Small intestine (tissue), 7 donors: ENCODE measurements around the gene SPTBN4. TPM values are rescaled to one million over a fixed set of nuclear protein-coding genes. Genes with fewer than 3 reads are reported as not detected.
A peak's percentile ranks its signal among the peaks of the same experiment; 100 is the strongest.

Experiments
- DNase-seq, 2 donors: peaks; one replicate each; pipeline versions ENCODE4 v3.0.0 to v3.0.0-alpha.2; 2013
- FAIRE-seq: peaks from 2 replicates; lab custom pipeline; 2012; peaks lifted over from hg19 to GRCh38; lab: Jason Lieb, UNC
- H3K27ac ChIP-seq, 3 donors: one replicate each; pipeline ENCODE4 v1.5.1; 2013; ENCODE audit warnings: low read length in 2 of 3, mild to moderate bottlenecking in 2 of 3, control low read depth in 1 of 3, inconsistent platforms in 1 of 3, low read depth in 1 of 3, moderate library complexity in 1 of 3
- H3K27me3 ChIP-seq, 3 donors: one replicate each; pipeline ENCODE4 v1.6.1; 2013; ENCODE audit warnings: low read length in 3 of 3, inconsistent platforms in 1 of 3; ENCODE audit not compliant: control insufficient read depth in 3 of 3, insufficient read depth in 3 of 3
- H3K36me3 ChIP-seq, 3 donors: one replicate each; pipeline ENCODE4 v1.6.1; 2013; ENCODE audit warnings: low read length in 3 of 3, inconsistent platforms in 1 of 3, low read depth in 1 of 3, mild to moderate bottlenecking in 1 of 3, moderate library complexity in 1 of 3; ENCODE audit not compliant: control insufficient read depth in 3 of 3, insufficient read depth in 2 of 3
- H3K4me1 ChIP-seq, 3 donors: one replicate each; pipeline ENCODE4 v1.6.1; 2013; ENCODE audit warnings: low read length in 2 of 3, inconsistent platforms in 1 of 3, low read depth in 1 of 3, mild to moderate bottlenecking in 1 of 3, moderate library complexity in 1 of 3; ENCODE audit not compliant: control insufficient read depth in 3 of 3, insufficient read depth in 2 of 3
- H3K4me3 ChIP-seq, 3 donors: one replicate each; pipeline ENCODE4 v1.5.1; 2013; ENCODE audit warnings: low read length in 3 of 3, control low read depth in 1 of 3, inconsistent platforms in 1 of 3, low read depth in 1 of 3, mild to moderate bottlenecking in 1 of 3, moderate library complexity in 1 of 3
- H3K9me3 ChIP-seq, 2 donors: one replicate each; pipeline ENCODE4 v1.6.1; 2013; ENCODE audit warnings: low read depth in 1 of 2, low read length in 1 of 2; ENCODE audit not compliant: control insufficient read depth in 2 of 2, insufficient read depth in 1 of 2
- WGBS, 3 donors: extraction: QIAGEN DNeasy Blood & Tissue Kit; methylation state at CpG; one replicate each; pipeline ENCODE4 v1.1.7; 2013; 5-methylcytosine and 5-hydroxymethylcytosine counted together
- polyA plus RNA-seq, 4 donors: library from polyadenylated mRNA; stranded (reverse) in 3 of 4; unstranded in 1 of 4; fragments of 200-250 nt in 3 of 4; fragments of 120-200 nt in 1 of 4; gene quantifications; one replicate each; pipeline versions ENCODE4 v1.2.1 to v1.2.3, GENCODE V29; 2013
- donor health status: healthy with polysubstance abuse.
- donor health status: control.
- donor health status: control.
- donor health status: Bipolar disorder and iron deficiency.
- donor health status: healthy.

SPTBN4 gene
- polyA plus RNA-seq, 4 donors, result 1.1 to 2.0 (median 1.8) TPM; not detected in 1

GRCh38 chr19:40604647-40605215, 137.9 kb downstream of the SPTBN4 start:
- WGBS, 3 donors, result 18 to 26% (median 18%) methylated on average over 23 to 29 of the region's 29 CpGs
- H3K36me3 ChIP-seq, result peaks cover 0 to 9% (median 0%) of the 10 kb centered on the region in 3 donors
- peaks cover 15 to 84% (median 20%) of the 10 kb centered on the region in 3 donors for H3K4me1 ChIP-seq
- peak overlapping the region; percentile 94 to 98 (median 96) for H3K27ac ChIP-seq
- peaks cover 0 to 11% of the 10 kb centered on the region in 2 donors for H3K9me3 ChIP-seq
- FAIRE-seq (no peak), DNase-seq (peak; percentile 61 to 75)
- peaks cover 2 to 17% (median 3%) of the 10 kb centered on the region in 3 donors for H3K27me3 ChIP-seq
- H3K4me3 ChIP-seq, result peak overlapping the region in 2 of 3 donors; percentile 44 to 59

GRCh38 chr19:40605216-40605971, 138.6 kb downstream of the SPTBN4 start:
- Histone ChIP-seq H3K36me3 (peaks cover 0 to 12% (median 0%) of the 10 kb centered on the region in 3 donors), H3K4me3 (peak overlapping the region; percentile 34 to 59 (median 44)), H3K27ac (peak overlapping the region; percentile 94 to 98 (median 96)), H3K9me3 (peaks cover 0 to 11% of the 10 kb centered on the region in 2 donors), H3K27me3 (peaks cover 0 to 12% (median 1%) of the 10 kb centered on the region in 3 donors), H3K4me1 (peaks cover 15 to 84% (median 20%) of the 10 kb centered on the region in 3 donors)
- peak; percentile 95 to 96 for DNase-seq
- WGBS, 3 donors, result 1 to 2% (median 2%) methylated on average over 41 to 71 of the region's 71 CpGs
- no peak for FAIRE-seq

DNA sequence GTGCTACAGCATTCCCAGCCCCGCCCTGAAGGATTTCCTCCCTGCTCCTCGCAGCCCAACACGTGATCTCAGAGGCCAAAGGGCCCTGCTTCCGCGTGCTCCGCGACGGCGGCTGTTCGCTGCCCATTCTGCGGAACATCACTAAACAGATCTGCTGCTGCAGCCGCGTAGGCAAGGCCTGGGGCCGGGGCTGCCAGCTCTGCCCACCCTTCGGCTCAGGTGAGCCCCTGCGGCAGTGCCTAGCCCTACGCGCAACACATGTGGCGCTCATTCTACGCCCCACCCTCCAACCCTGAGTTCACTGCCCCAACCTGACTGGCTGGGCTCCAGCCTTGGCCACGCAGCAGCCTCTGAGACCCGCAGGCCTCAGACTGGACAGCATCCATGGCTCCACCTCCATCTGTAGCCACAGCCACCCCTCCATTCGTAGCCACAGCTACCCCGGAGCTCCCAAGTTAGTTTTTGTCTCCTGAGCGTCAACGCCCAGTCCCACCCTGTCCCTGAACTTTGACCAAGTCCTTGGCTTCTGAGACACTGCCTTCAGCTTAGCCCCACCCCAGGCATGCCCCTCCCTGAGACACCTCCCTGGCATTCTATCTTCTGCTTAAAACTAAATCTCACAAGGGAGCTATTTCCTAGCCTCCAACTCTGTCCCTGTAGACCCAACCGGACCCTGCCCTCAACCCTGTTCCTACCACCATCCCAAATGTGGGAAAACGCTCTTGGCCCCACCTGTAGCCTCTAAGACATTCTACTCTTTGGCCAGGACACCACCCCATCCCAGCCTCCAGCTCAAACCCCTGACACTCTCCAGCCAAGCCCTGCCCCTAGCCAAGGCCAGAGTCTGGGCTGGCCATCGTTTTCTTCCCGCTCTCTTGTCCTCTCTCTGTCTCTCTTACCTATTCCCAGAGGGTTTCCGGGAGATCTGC, 140.8 kb downstream of the SPTBN4 start:
- peaks cover 0 to 28% (median 0%) of the 10 kb centered on the region in 3 donors for H3K36me3 ChIP-seq
- WGBS, 3 donors, result 34 to 54% (median 46%) methylated on average over 29 to 31 of the region's 31 CpGs
- FAIRE-seq (no peak), DNase-seq (peak; percentile 66 to 90)
- no peak overlapping the region for H3K4me3 ChIP-seq
- peaks cover 0 to 11% of the 10 kb centered on the region in 2 donors for H3K9me3 ChIP-seq
- H3K4me1 ChIP-seq, result peaks cover 11 to 69% (median 15%) of the 10 kb centered on the region in 3 donors
- H3K27me3 ChIP-seq, result peaks cover 0 to 2% (median 0%) of the 10 kb centered on the region in 3 donors
- H3K27ac ChIP-seq, result peak overlapping the region; percentile 26 to 92 (median 88)

- FAIRE-seq (no peak), DNase-seq (no peak)
- Histone ChIP-seq H3K27ac (peak overlapping the region in 2 of 3 donors; percentile 72 to 92), H3K36me3 (peaks cover 0 to 34% (median 0%) of the 10 kb centered on the region in 3 donors), H3K4me1 (peaks cover 7 to 63% (median 8%) of the 10 kb centered on the region in 3 donors), H3K9me3 (peaks cover 0 to 11% of the 10 kb centered on the region in 2 donors), H3K27me3 (peaks cover 0 to 6% (median 0%) of the 10 kb centered on the region in 3 donors), H3K4me3 (no peak overlapping the region)
- 93 to 94% (median 93%) methylated on average over 14 of the region's 14 CpGs for WGBS, 3 donors
Observed at GRCh38 chr19:40608240-40608621, 141.4 kb downstream of the SPTBN4 start.

GRCh38 chr19:40608957-40609356, 142.2 kb downstream of the SPTBN4 start:
- Histone ChIP-seq H3K36me3 (peaks cover 0 to 36% (median 0%) of the 10 kb centered on the region in 3 donors), H3K9me3 (peaks cover 0 to 11% of the 10 kb centered on the region in 2 donors), H3K4me1 (peaks cover 7 to 64% (median 8%) of the 10 kb centered on the region in 3 donors), H3K27me3 (peaks cover 0 to 13% (median 0%) of the 10 kb centered on the region in 3 donors), H3K4me3 (peak overlapping the region in 2 of 3 donors; percentile 50 to 60), H3K27ac (peak overlapping the region in 2 of 3 donors; percentile 86 to 88)
- FAIRE-seq (no peak), DNase-seq (no peak)
- 48 to 76% (median 52%) methylated on average over 4 of the region's 4 CpGs for WGBS, 3 donors

GRCh38 chr19:40609561-40610395, 143.0 kb downstream of the SPTBN4 start:
- Histone ChIP-seq H3K9me3 (peaks cover 0 to 11% of the 10 kb centered on the region in 2 donors), H3K27ac (peak overlapping the region; percentile 39 to 90 (median 86)), H3K36me3 (peaks cover 0 to 41% (median 0%) of the 10 kb centered on the region in 3 donors), H3K27me3 (peaks cover 0 to 17% (median 0%) of the 10 kb centered on the region in 3 donors), H3K4me3 (peak overlapping the region; percentile 38 to 60 (median 50)), H3K4me1 (peaks cover 5 to 64% (median 6%) of the 10 kb centered on the region in 3 donors)
- no peak for FAIRE-seq
- 3 to 20% (median 4%) methylated on average over 33 to 50 of the region's 50 CpGs for WGBS, 3 donors
- peak; percentile 91 to 96 for DNase-seq

GRCh38 chr19:40610396-40611064, 143.7 kb downstream of the SPTBN4 start:
- Histone ChIP-seq H3K4me3 (peak overlapping the region in 2 of 3 donors; percentile 0 to 6), H3K27me3 (peaks cover 0 to 17% (median 0%) of the 10 kb centered on the region in 3 donors), H3K9me3 (peaks cover 0 to 11% of the 10 kb centered on the region in 2 donors), H3K4me1 (peaks cover 2 to 58% (median 4%) of the 10 kb centered on the region in 3 donors), H3K27ac (peak overlapping the region; percentile 29 to 90 (median 86)), H3K36me3 (peaks cover 0 to 44% (median 0%) of the 10 kb centered on the region in 3 donors)
- 7 to 30% (median 10%) methylated on average over 29 of the region's 29 CpGs for WGBS, 3 donors
- DNase-seq (peak in 1 of 2 donors; percentile 65), FAIRE-seq (no peak)
